ENCODE measurements around the gene FAN1. TPM values are rescaled to one million over a fixed set of nuclear protein-coding genes. Genes with fewer than 3 reads are reported as not detected.

Gene FAN1
- total and polyA plus RNA-seq, 2 donors (not counting 1 experiment from before 2014, with no cell fraction given) = 10.6 to 21.3 TPM

GRCh38 chr15:30919877-30920550 lies 16.3 kb downstream of the FAN1 start:
- Mint-ChIP-seq H3K27ac (no peak overlapping the region), H3K4me1 (peaks cover 3% of the 10 kb centered on the region), H3K9me3 (ENCODE audit: insufficient read depth) (no peaks in the 10 kb centered on the region), H3K27me3 (no peaks in the 10 kb centered on the region), H3K4me3 (no peak overlapping the region)
- Histone ChIP-seq H3K27me3 (replicated peaks in 1 of 4; ENCODE audit: control extremely low read depth in 1 of 4, control insufficient read depth in 3 of 4, insufficient read depth in 4 of 4, low read length in 3 of 4) (no peaks in the 10 kb centered on the region), H3K4me2 (replicated peaks; ENCODE audit: low read depth, low read length, poor library complexity, severe bottlenecking) (no peak overlapping the region), H3K4me1 (ENCODE audit: control insufficient read depth in 2 of 2, insufficient read depth in 2 of 2, low read length in 2 of 2) (no peaks in the 10 kb centered on the region), H3K27ac (ENCODE audit: low read length in 2 of 2) (no peak overlapping the region), H3K4me3 (ENCODE audit: control extremely low read depth in 1 of 5, extremely low read depth in 1 of 5, insufficient read depth in 1 of 5, low read depth in 2 of 5, low read length in 4 of 5) (no peak overlapping the region), H4K20me1 (ENCODE audit: control insufficient read depth, insufficient read depth, low read length, poor library complexity, severe bottlenecking) (no peaks in the 10 kb centered on the region), H3K79me2 (ENCODE audit: control insufficient read depth, insufficient read depth, low read length) (no peaks in the 10 kb centered on the region), H2AFZ (ENCODE audit: insufficient read depth, low read depth, low read length, poor library complexity, severe bottlenecking) (no peak overlapping the region), H3K36me3 (replicated peaks in 1 of 2; ENCODE audit: control extremely low read depth in 1 of 2, control insufficient read depth in 1 of 2, extremely low read depth in 1 of 2, insufficient read depth in 2 of 2, low read length in 1 of 2) (peaks cover 4 to 37% of the 10 kb centered on the region in 2 experiments), H3K9ac (ENCODE audit: low read length) (no peak overlapping the region), H3K9me3 (ENCODE audit: control extremely low read depth in 1 of 3, control insufficient read depth in 2 of 3, insufficient read depth in 1 of 3, low read length in 2 of 3) (no peaks in the 10 kb centered on the region)
- WGBS (ENCODE audit: insufficient coverage) = no CpG with 5 or more reads among the region's 5 CpGs
- intact Hi-C loops (cut with micrococcal nuclease) = no loop called here
- CTCF ChIA-PET = no interaction called here
- ATAC-seq (ENCODE audit: low read depth) (no peak), DNase-seq (no peak)
- POLR2A ChIA-PET = no interaction called here
- TF ChIP-seq, protein P1, sequence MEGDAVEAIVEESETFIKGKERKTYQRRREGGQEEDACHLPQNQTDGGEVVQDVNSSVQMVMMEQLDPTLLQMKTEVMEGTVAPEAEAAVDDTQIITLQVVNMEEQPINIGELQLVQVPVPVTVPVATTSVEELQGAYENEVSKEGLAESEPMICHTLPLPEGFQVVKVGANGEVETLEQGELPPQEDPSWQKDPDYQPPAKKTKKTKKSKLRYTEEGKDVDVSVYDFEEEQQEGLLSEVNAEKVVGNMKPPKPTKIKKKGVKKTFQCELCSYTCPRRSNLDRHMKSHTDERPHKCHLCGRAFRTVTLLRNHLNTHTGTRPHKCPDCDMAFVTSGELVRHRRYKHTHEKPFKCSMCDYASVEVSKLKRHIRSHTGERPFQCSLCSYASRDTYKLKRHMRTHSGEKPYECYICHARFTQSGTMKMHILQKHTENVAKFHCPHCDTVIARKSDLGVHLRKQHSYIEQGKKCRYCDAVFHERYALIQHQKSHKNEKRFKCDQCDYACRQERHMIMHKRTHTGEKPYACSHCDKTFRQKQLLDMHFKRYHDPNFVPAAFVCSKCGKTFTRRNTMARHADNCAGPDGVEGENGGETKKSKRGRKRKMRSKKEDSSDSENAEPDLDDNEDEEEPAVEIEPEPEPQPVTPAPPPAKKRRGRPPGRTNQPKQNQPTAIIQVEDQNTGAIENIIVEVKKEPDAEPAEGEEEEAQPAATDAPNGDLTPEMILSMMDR (IDR thresholded peaks at IDR 0.05) = no peak
- no peak for TF ChIP-seq EZH2 (IDR thresholded peaks at IDR 0.05; ENCODE audit: borderline replicate concordance, insufficient read depth, low read depth, low read length, poor library complexity, severe bottlenecking)

- no peak for TF ChIP-seq EZH2 (IDR thresholded peaks at IDR 0.05; ENCODE audit: borderline replicate concordance, insufficient read depth, low read depth, low read length, poor library complexity, severe bottlenecking)
- TF ChIP-seq, protein P1 (IDR thresholded peaks at IDR 0.05) = no peak
- H3K27me3 Mint-ChIP-seq = no peaks in the 10 kb centered on the region
- no peak overlapping the region for H3K4me3 Mint-ChIP-seq
- no peak overlapping the region for H3K4me3 ChIP-seq (ENCODE audit: control extremely low read depth in 1 of 5, extremely low read depth in 1 of 5, insufficient read depth in 1 of 5, low read depth in 2 of 5, low read length in 4 of 5)
- DNase-seq (no peak), ATAC-seq (ENCODE audit: low read depth) (no peak)
- H2AFZ ChIP-seq (ENCODE audit: insufficient read depth, low read depth, low read length, poor library complexity, severe bottlenecking) = no peak overlapping the region
- ChIA-PET POLR2A (no interaction called here), CTCF (no interaction called here)
- 96% methylated on average over 3 of the region's 4 CpGs for WGBS (ENCODE audit: insufficient coverage)
- H3K4me1 ChIP-seq (ENCODE audit: control insufficient read depth in 2 of 2, insufficient read depth in 2 of 2, low read length in 2 of 2) = no peaks in the 10 kb centered on the region
- no peak overlapping the region for H3K27ac Mint-ChIP-seq
- no peaks in the 10 kb centered on the region for H3K9me3 ChIP-seq (ENCODE audit: control extremely low read depth in 1 of 3, control insufficient read depth in 2 of 3, insufficient read depth in 1 of 3, low read length in 2 of 3)
- no peaks in the 10 kb centered on the region for H3K79me2 ChIP-seq (ENCODE audit: control insufficient read depth, insufficient read depth, low read length)
- H3K27ac ChIP-seq (ENCODE audit: low read length in 2 of 2) = no peak overlapping the region
- no peaks in the 10 kb centered on the region for H3K9me3 Mint-ChIP-seq (ENCODE audit: insufficient read depth)
- no peaks in the 10 kb centered on the region for H3K27me3 ChIP-seq (replicated peaks in 1 of 4; ENCODE audit: control extremely low read depth in 1 of 4, control insufficient read depth in 3 of 4, insufficient read depth in 4 of 4, low read length in 3 of 4)
- H3K4me1 Mint-ChIP-seq = peaks cover 3% of the 10 kb centered on the region
- intact Hi-C loops (cut with micrococcal nuclease) = no loop called here
- H3K36me3 ChIP-seq (replicated peaks in 1 of 2; ENCODE audit: control extremely low read depth in 1 of 2, control insufficient read depth in 1 of 2, extremely low read depth in 1 of 2, insufficient read depth in 2 of 2, low read length in 1 of 2) = peaks cover 4 to 44% of the 10 kb centered on the region in 2 experiments
- H4K20me1 ChIP-seq (ENCODE audit: control insufficient read depth, insufficient read depth, low read length, poor library complexity, severe bottlenecking) = no peaks in the 10 kb centered on the region
- H3K9ac ChIP-seq (ENCODE audit: low read length) = no peak overlapping the region
- H3K4me2 ChIP-seq (replicated peaks; ENCODE audit: low read depth, low read length, poor library complexity, severe bottlenecking) = no peak overlapping the region
Measured at GRCh38 chr15:30921106-30921505, 17.4 kb downstream of the FAN1 start.

Measured in B cell (primary cell).